ENCODE measurements around the gene SYT7.
"Not testable (repeated sequence)": the region's sequence is repeated elsewhere in the genome, so short reads cannot be mapped to it uniquely, and the experiment has no call there.

SYT7 gene

DNA sequence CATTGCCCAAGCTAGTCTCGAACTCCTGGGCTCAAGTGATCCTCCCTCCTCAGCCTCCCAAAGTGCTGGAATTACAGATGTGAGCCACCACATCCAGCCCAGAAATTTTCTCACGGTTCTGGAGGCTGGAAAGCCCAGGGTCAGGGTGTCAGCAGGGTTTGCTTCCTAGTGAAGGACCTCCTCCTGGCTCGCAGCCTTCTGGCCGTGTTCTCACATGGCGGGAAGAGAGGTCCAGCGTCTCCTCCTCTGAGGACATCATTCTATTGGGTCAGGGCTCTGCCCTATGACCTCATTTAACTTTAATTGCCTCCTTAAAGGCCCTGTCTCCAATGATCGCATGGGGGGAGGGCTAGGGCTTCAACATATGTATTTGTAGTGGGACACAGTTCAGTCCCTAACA lies 112.9 kb downstream of the SYT7 start:
- no peak for DNase-seq

DNA sequence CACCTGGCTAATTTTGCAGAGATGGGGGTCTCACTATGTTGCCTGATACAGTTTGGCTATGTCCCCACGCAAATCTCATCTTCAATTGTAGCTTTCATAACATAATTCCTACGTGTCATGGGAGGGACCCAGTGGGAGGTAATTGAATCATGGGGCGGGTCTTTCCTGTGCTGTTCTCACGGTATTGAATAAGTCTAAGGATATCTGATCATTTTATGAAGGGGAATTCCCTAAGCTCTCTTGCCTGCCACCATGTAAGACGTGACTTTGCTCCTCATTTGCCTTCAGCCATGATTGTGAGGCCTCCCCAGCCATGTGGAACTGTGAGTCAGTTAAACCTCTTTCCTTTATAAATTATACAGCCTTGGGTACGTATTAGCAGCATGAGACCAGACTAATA lies 113.3 kb downstream of the SYT7 start:
- not testable (repeated sequence) for DNase-seq

All from retina (tissue), 1 donor.